Islet precursor cell (in vitro differentiated cells): Measurements from ENCODE around the gene AP1G1.

Experiments
- DNase-seq: peaks from one replicate; pipeline ENCODE4 v3.0.0-alpha.2; 2018

Gene AP1G1

GRCh38 chr16:71754108-71754507 lies 54.5 kb downstream of the AP1G1 start:
- DNase-seq, result no peak

- no peak for DNase-seq
Observed at GRCh38 chr16:71748226-71748625, 60.4 kb downstream of the AP1G1 start.

- DNase-seq, result no peak
Observed at GRCh38 chr16:71746442-71747046, 62.1 kb downstream of the AP1G1 start.

- DNase-seq, result no peak
Observed at GRCh38 chr16:71738855-71739254, 69.8 kb downstream of the AP1G1 start.

- DNase-seq, result no peak
Observed at GRCh38 chr16:71737501-71737900, 71.1 kb downstream of the AP1G1 start.

- no peak for DNase-seq
Observed at GRCh38 chr16:71734511-71734910, 74.1 kb downstream of the AP1G1 start.

GRCh38 chr16:71732587-71732986 lies 76.0 kb downstream of the AP1G1 start:
- DNase-seq, result no peak

GRCh38 chr16:71727551-71728324 lies 80.9 kb downstream of the AP1G1 start:
- DNase-seq, result no peak

- DNase-seq, result no peak
Observed at GRCh38 chr16:71726476-71727315, 81.9 kb downstream of the AP1G1 start.

- DNase-seq, result no peak
Observed at GRCh38 chr16:71724320-71724751, 84.3 kb downstream of the AP1G1 start, which contains the start of gene PHLPP2. Gene PHLPP2 (minus strand): TSS chr16:71724701. CDS start chr16:71714795, 9,906 bp downstream.

GRCh38 chr16:71723537-71724319 lies 84.9 kb downstream of the AP1G1 start:
- DNase-seq, result peak; percentile 84

GRCh38 chr16:71722801-71723536 lies 85.7 kb downstream of the AP1G1 start:
- DNase-seq, result peak; percentile 94

GRCh38 chr16:71721066-71721740 lies 87.4 kb downstream of the AP1G1 start:
- DNase-seq, result no peak

GRCh38 chr16:71712501-71712900 lies 96.1 kb downstream of the AP1G1 start:
- DNase-seq, result no peak

GRCh38 chr16:71711789-71712188 lies 96.8 kb downstream of the AP1G1 start:
- DNase-seq, result no peak

- no peak for DNase-seq
Observed at GRCh38 chr16:71709229-71709781, 99.3 kb downstream of the AP1G1 start.

GRCh38 chr16:71708696-71709095 lies 99.9 kb downstream of the AP1G1 start:
- no peak for DNase-seq

- DNase-seq, result no peak
Observed at GRCh38 chr16:71707199-71707598, 101.4 kb downstream of the AP1G1 start.

GRCh38 chr16:71706046-71706445 lies 102.6 kb downstream of the AP1G1 start:
- DNase-seq, result no peak

- DNase-seq, result no peak
Observed at GRCh38 chr16:71703333-71703732, 105.3 kb downstream of the AP1G1 start.

- no peak for DNase-seq
Observed at GRCh38 chr16:71700831-71701230, 107.8 kb downstream of the AP1G1 start.
